Common myeloid progenitor, CD34-positive (primary cell): ENCODE data around the gene MBNL1.

ENCODE experiments used
- CTCF ChIA-PET: fragments of 350-600 bp; sonication (Branson Sonifier 250); formaldehyde crosslinking; loops from one replicate; lab custom pipeline; 2021; ENCODE audit warnings: antibody characterized with exemption; lab: Charles Lee
- POLR2A ChIA-PET: fragments of 350-600 bp; sonication (Branson Sonifier 250); formaldehyde crosslinking; loops from one replicate; lab custom pipeline; 2021; ENCODE audit warnings: antibody characterized with exemption; lab: Charles Lee
- DNase-seq, 3 donors: peaks; one replicate each; pipeline versions ENCODE4 v3.0.0 to v3.0.0-alpha.2; 2013
- H3K27ac ChIP-seq, 2 experiments: 1 replicate in 1 of 2; 2 replicates in 1 of 2; pipeline ENCODE4 v1.7.0; 2013; ENCODE audit warnings: inconsistent platforms in 2 of 2, low read length in 2 of 2, mild to moderate bottlenecking in 2 of 2, low read depth in 1 of 2, moderate library complexity in 1 of 2; ENCODE audit not compliant: severe bottlenecking in 2 of 2, insufficient read depth in 1 of 2, poor library complexity in 1 of 2
- H3K27me3 ChIP-seq, 5 experiments: replicated peaks in 2 of 5; 1 replicate in 3 of 5; 2 replicates in 2 of 5; pipeline versions ENCODE4 v1.6.1 to v1.7.0; 2013; ENCODE audit warnings: low read length in 4 of 5, mild to moderate bottlenecking in 2 of 5, moderate library complexity in 2 of 5, inconsistent platforms in 1 of 5; ENCODE audit not compliant: insufficient read depth in 5 of 5, control insufficient read depth in 4 of 5
- H3K36me3 ChIP-seq, 4 experiments: 1 replicate in 2 of 4; 2 replicates in 2 of 4; pipeline versions ENCODE4 v1.6.1 to v1.7.0; 2013; ENCODE audit warnings: low read length in 3 of 4, control low read depth in 1 of 4, mild to moderate bottlenecking in 1 of 4; ENCODE audit not compliant: control insufficient read depth in 4 of 4, insufficient read depth in 4 of 4
- H3K4me1 ChIP-seq, 4 experiments: 1 replicate in 3 of 4; 2 replicates in 1 of 4; pipeline versions ENCODE4 v1.6.1 to v1.7.1; 2013; ENCODE audit warnings: low read length in 3 of 4, mild to moderate bottlenecking in 3 of 4, control low read depth in 1 of 4, inconsistent platforms in 1 of 4, moderate library complexity in 1 of 4; ENCODE audit not compliant: control insufficient read depth in 4 of 4, insufficient read depth in 4 of 4; ENCODE audit errors: control extremely low read depth in 1 of 4
- H3K4me3 ChIP-seq, 7 experiments: 1 replicate in 4 of 7; 2 replicates in 3 of 7; pipeline versions ENCODE4 v1.5.1 to v1.7.0; 2013; ENCODE audit warnings: mild to moderate bottlenecking in 7 of 7, low read length in 6 of 7, moderate library complexity in 6 of 7, inconsistent platforms in 2 of 7, low read depth in 2 of 7, control low read depth in 1 of 7; ENCODE audit not compliant: insufficient read depth in 4 of 7, control insufficient read depth in 1 of 7; ENCODE audit errors: extremely low read depth in 1 of 7
- H3K9me3 ChIP-seq, 5 experiments: 1 replicate in 4 of 5; 2 replicates in 1 of 5; pipeline versions ENCODE4 v1.6.1 to v1.7.1; 2013; ENCODE audit warnings: low read length in 4 of 5, mild to moderate bottlenecking in 2 of 5, inconsistent platforms in 1 of 5, low read depth in 1 of 5, moderate library complexity in 1 of 5; ENCODE audit not compliant: control insufficient read depth in 4 of 5, insufficient read depth in 2 of 5; ENCODE audit errors: control extremely low read depth in 1 of 5
- WGBS: methylation state at CpG from one replicate; pipeline ENCODE4 v1.1.5; 2013; ENCODE audit not compliant: insufficient coverage; 5-methylcytosine and 5-hydroxymethylcytosine counted together

Gene MBNL1

DNA sequence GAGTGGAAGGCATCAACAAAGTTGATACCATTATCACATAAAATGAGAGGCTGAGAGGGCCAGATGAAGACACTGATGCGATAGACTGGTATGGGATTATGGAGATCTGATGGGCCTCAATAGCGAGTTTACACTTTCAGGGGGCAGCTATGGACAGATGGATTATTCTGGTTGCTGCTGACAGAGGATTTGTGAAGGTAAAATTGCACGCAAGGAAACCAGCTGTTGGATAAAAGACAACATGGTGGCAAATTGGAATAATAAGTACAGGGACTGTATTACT, 203.9 kb downstream of the MBNL1 start:
- peak overlapping the region in 5 of 7 experiments; percentile 9 to 76 (median 58) for H3K4me3 ChIP-seq
- peaks cover 0 to 10% (median 7%) of the 10 kb centered on the region in 4 experiments for H3K4me1 ChIP-seq
- no peaks in the 10 kb centered on the region for H3K36me3 ChIP-seq
- H3K27me3 ChIP-seq = no peaks in the 10 kb centered on the region
- ChIA-PET CTCF (interaction anchor here (0.7 to 2.4 kb wide), 24 partner anchors 8 to 488 kb away, joined by 3 to 15 read pairs (median 4); partner anchors contain the start of gene P2RY1), POLR2A (no interaction called here)
- no peak for DNase-seq
- peaks cover 0 to 4% (median 0%) of the 10 kb centered on the region in 5 experiments for H3K9me3 ChIP-seq
- H3K27ac ChIP-seq = no peak overlapping the region
- WGBS = 100% methylated on average over 3 of the region's 3 CpGs

DNA sequence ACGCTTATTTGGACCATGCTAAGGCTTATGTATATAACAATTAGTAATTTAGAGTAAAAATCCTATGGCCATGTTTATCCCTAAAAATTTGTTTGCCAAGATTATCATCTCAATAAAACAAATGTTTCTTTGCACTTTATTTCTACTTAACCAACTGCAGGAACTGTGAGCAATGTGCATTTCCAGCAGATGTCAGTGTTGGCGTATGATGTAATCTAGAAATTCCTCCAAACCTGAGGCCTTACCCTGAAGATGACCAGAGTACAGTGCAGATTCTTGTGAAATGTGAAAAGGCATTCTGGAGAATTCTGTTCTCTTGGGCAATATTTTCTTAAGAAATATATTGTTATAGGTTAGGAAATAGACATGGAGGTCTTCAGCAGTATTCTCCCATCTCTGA, 205.9 kb downstream of the MBNL1 start:
- Histone ChIP-seq H3K27me3 (no peaks in the 10 kb centered on the region), H3K36me3 (no peaks in the 10 kb centered on the region), H3K4me1 (peaks cover 0 to 10% (median 7%) of the 10 kb centered on the region in 4 experiments), H3K9me3 (peaks cover 0 to 4% (median 0%) of the 10 kb centered on the region in 5 experiments), H3K4me3 (no peak overlapping the region), H3K27ac (no peak overlapping the region)
- 50% methylated on average over 1 of the region's 2 CpGs for WGBS
- POLR2A ChIA-PET = no interaction called here
- peak; percentile 60 to 82 (median 79) for DNase-seq
- CTCF ChIA-PET = interaction anchor here (0.9 to 3.7 kb wide), 10 partner anchors 9 to 485 kb away, joined by 3 to 16 read pairs (median 4); no protein-coding TSS in a partner anchor

DNA sequence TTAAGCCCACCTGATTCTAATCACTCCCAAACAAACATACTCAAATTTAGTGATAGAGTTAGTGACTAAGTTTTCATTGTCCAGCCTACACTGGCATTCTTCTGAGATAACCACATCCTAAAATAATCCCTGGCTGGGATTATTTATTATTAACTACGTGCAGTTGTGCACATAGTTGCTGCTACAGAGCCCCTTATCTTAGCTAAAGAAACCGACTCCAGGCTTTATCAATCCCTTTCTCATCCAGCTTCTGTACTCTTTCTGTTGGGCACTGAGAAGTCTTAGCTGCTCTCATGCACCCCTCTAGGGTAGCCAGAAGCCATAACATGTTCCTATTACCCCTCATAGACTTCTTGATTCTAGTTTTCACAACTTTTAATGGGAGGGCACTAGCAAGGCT, 208.7 kb downstream of the MBNL1 start:
- no peaks in the 10 kb centered on the region for H3K36me3 ChIP-seq
- ChIA-PET POLR2A (no interaction called here), CTCF (interaction anchor here (1.6 to 3.7 kb wide), 2 partner anchors 47 to 97 kb away, joined by 4 to 16 read pairs; no protein-coding TSS in a partner anchor)
- no peak for DNase-seq
- H3K27ac ChIP-seq = no peak overlapping the region
- WGBS = 100% methylated on average over 2 of the region's 2 CpGs
- H3K27me3 ChIP-seq = no peaks in the 10 kb centered on the region
- H3K4me1 ChIP-seq = peaks cover 0 to 3% (median 3%) of the 10 kb centered on the region in 4 experiments
- no peak overlapping the region for H3K4me3 ChIP-seq
- H3K9me3 ChIP-seq = peaks cover 0 to 6% (median 1%) of the 10 kb centered on the region in 5 experiments

DNA sequence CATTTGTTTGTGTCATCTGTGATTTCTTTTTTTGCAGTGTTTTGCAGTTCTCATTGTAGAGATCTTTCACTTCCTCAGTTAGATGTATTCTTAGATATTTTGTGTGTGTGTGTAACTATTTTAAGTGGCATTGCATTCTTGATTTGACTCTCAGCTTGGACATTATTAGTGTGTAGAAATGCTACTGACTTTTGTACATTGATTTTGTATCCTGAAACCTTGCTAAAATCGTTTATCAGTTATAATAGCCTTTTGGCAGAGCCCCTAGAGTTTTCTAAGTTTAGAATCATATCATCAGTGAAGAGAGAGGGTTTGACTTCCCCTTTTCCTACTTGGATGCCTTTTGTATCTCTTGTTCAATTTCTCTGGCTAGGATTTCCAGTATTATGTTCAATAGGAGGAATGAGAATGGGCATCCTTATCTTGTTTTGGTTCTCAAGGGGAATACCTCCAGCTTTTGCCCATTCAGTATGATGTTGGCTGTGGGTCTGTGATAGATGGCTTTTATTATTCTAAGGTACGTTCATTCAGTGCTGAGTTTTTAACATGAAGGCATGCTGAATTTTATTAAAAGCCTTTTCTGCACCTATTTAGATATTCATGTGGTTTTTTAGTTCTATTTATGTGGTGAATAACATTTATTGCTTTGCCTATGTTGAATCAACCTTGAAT, 211.7 kb downstream of the MBNL1 start:
- no peak overlapping the region for H3K27ac ChIP-seq
- POLR2A ChIA-PET = no interaction called here

GRCh38 chr3:152486364-152486763, 217.6 kb downstream of the MBNL1 start:
- ChIA-PET POLR2A (no interaction called here), CTCF (interaction anchor here (1.7 kb wide), 1 partner anchor 14 kb away, joined by 6 read pairs; no protein-coding TSS in a partner anchor)
- Histone ChIP-seq H3K9me3 (peaks cover 0 to 13% (median 2%) of the 10 kb centered on the region in 5 experiments), H3K4me3 (no peak overlapping the region), H3K27ac (no peak overlapping the region), H3K36me3 (no peaks in the 10 kb centered on the region), H3K4me1 (no peaks in the 10 kb centered on the region), H3K27me3 (no peaks in the 10 kb centered on the region)
- no peak for DNase-seq
- WGBS = no CpG with 5 or more reads among the region's 1 CpG

More for the DNA sequence above, 211.7 kb downstream of the MBNL1 start:
- no peak overlapping the region for H3K4me3 ChIP-seq
- WGBS = no CpG with 5 or more reads among the region's 2 CpGs
- H3K36me3 ChIP-seq = no peaks in the 10 kb centered on the region
- H3K9me3 ChIP-seq = peaks cover 0 to 15% (median 2%) of the 10 kb centered on the region in 5 experiments
- CTCF ChIA-PET = interaction anchor here (1.4 kb wide), 1 partner anchor 8 kb away, joined by 3 read pairs; no protein-coding TSS in a partner anchor
- DNase-seq = no peak
- H3K4me1 ChIP-seq = no peaks in the 10 kb centered on the region
- H3K27me3 ChIP-seq = no peaks in the 10 kb centered on the region

- no peak overlapping the region for H3K27ac ChIP-seq
- H3K9me3 ChIP-seq = peaks cover 0 to 2% (median 0%) of the 10 kb centered on the region in 5 experiments
- POLR2A ChIA-PET = no interaction called here
- H3K4me3 ChIP-seq = no peak overlapping the region
- CTCF ChIA-PET = no interaction called here
- DNase-seq = no peak
- no peaks in the 10 kb centered on the region for H3K4me1 ChIP-seq
- H3K36me3 ChIP-seq = no peaks in the 10 kb centered on the region
- 100% methylated on average over 1 of the region's 1 CpG for WGBS
- H3K27me3 ChIP-seq = no peaks in the 10 kb centered on the region
Measured at GRCh38 chr3:152488449-152488848, 219.7 kb downstream of the MBNL1 start.

GRCh38 chr3:152491922-152492321, 223.2 kb downstream of the MBNL1 start:
- H3K36me3 ChIP-seq = no peaks in the 10 kb centered on the region
- H3K4me1 ChIP-seq = peaks cover 0 to 2% (median 0%) of the 10 kb centered on the region in 4 experiments
- H3K4me3 ChIP-seq = no peak overlapping the region
- ChIA-PET POLR2A (no interaction called here), CTCF (interaction anchor here (0.8 to 1.3 kb wide), 2 partner anchors 10 to 18 kb away, joined by 3 to 5 read pairs; no protein-coding TSS in a partner anchor)
- DNase-seq = no peak
- WGBS = no CpG with 5 or more reads among the region's 2 CpGs
- peaks cover 0 to 6% (median 0%) of the 10 kb centered on the region in 5 experiments for H3K9me3 ChIP-seq
- H3K27ac ChIP-seq = no peak overlapping the region
- H3K27me3 ChIP-seq = no peaks in the 10 kb centered on the region
